Right atrium auricular region (tissue), 2 donors: ENCODE measurements around the gene PARD3B. TPM values are rescaled to one million over a fixed set of nuclear protein-coding genes. Genes with fewer than 3 reads are reported as not detected.
A peak's percentile ranks its signal among the peaks of the same experiment; 100 is the strongest.

Experiments used
- DNase-seq: peaks from one replicate; pipeline ENCODE4 v3.0.0-alpha.2; 2019; ENCODE audit warnings: low spot score
- H3K27ac ChIP-seq, 2 donors: fragments of 200-600 bp; sonication (generic); 1 replicate in 1 of 2; 2 replicates in 1 of 2; pipeline ENCODE4 v1.5.1; 2016 to 2019
- H3K27me3 ChIP-seq, 2 donors: fragments of 200-600 bp; sonication (generic); one replicate each; pipeline versions ENCODE4 v1.5.1 to v1.6.0; 2017 to 2019
- H3K36me3 ChIP-seq: fragments of 200-600 bp; sonication (generic); one replicate; pipeline ENCODE4 v1.5.1; 2016
- H3K4me1 ChIP-seq, 2 donors: fragments of 200-600 bp; sonication (generic); one replicate each; pipeline versions ENCODE4 v1.5.1 to v1.6.0; 2017 to 2019
- H3K4me3 ChIP-seq, 2 donors: fragments of 200-600 bp; sonication (generic); 1 replicate in 1 of 2; 2 replicates in 1 of 2; pipeline ENCODE4 v1.5.1; 2017 to 2019; ENCODE audit warnings: mild to moderate bottlenecking in 1 of 2, moderate library complexity in 1 of 2
- H3K9me3 ChIP-seq, 2 donors: fragments of 200-600 bp; sonication (generic); one replicate each; pipeline ENCODE4 v1.5.1; 2019
- total RNA-seq, 2 donors: library from RNA; depleted of rRNA; stranded (reverse); fragments of >200 nt; gene quantifications; one replicate each; pipeline ENCODE4 v1.1.0, GENCODE V29; 2016
- TF ChIP-seq, protein P1 (sequence below), 2 donors: fragments of 200-600 bp; sonication (generic); IDR thresholded peaks; one replicate each; pipeline ENCODE4 v1.5.1; 2019; ENCODE audit warnings: antibody characterized with exemption in 2 of 2

Gene PARD3B
- total RNA-seq, 2 donors from 2014 or later = 7.4 to 12.2 TPM

DNA sequence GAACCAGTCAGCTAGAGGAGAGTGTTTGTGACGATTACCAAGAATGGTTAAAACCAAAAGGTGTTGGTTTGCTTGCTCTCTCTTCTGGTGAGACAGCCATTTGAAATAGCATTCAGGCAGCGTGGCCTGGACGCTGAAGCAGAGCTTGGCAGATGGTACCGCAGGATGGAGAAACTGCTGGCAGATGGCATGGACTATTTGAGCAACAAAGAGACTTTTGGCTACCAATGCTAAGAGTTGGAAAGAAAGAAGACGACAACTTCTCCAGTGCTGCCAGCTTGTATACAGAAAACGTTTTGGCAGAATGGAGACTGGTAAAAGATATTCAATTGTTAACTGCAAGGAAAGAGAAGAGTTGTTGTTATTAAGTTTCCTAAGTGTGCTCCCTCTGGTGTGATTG lies 315.0 kb downstream of the PARD3B start:
- no peak overlapping the region for H3K27ac ChIP-seq
- TF ChIP-seq, protein P1, sequence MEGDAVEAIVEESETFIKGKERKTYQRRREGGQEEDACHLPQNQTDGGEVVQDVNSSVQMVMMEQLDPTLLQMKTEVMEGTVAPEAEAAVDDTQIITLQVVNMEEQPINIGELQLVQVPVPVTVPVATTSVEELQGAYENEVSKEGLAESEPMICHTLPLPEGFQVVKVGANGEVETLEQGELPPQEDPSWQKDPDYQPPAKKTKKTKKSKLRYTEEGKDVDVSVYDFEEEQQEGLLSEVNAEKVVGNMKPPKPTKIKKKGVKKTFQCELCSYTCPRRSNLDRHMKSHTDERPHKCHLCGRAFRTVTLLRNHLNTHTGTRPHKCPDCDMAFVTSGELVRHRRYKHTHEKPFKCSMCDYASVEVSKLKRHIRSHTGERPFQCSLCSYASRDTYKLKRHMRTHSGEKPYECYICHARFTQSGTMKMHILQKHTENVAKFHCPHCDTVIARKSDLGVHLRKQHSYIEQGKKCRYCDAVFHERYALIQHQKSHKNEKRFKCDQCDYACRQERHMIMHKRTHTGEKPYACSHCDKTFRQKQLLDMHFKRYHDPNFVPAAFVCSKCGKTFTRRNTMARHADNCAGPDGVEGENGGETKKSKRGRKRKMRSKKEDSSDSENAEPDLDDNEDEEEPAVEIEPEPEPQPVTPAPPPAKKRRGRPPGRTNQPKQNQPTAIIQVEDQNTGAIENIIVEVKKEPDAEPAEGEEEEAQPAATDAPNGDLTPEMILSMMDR (IDR thresholded peaks at IDR 0.05) = peak in 1 of 2 donors; percentile 18
- H3K4me3 ChIP-seq = no peak overlapping the region
- no peaks in the 10 kb centered on the region for H3K27me3 ChIP-seq
- H3K4me1 ChIP-seq = no peaks in the 10 kb centered on the region
- H3K9me3 ChIP-seq = no peaks in the 10 kb centered on the region
- no peaks in the 10 kb centered on the region for H3K36me3 ChIP-seq
- DNase-seq = no peak

DNA sequence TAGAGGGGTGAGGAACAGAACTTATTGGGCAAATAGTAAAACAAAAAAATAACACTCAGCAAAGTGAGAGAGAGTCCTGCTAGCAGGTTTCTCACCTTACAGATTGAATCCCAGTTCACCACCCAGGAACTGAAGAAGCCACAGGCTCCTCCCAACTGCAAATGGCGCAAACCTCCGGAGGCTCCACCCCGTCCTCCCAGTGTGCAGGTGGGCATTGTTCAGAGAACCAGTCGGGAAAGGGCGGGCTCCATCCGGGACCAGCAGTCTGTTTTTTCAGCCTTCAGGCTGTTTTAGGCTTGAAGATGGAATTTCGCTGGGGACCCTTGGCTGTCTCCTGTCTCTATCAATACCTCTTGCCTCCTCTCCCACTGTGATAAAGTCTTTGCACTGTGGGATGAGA lies 317.5 kb downstream of the PARD3B start:
- Histone ChIP-seq H3K4me1 (no peaks in the 10 kb centered on the region), H3K27me3 (no peaks in the 10 kb centered on the region), H3K9me3 (no peaks in the 10 kb centered on the region), H3K4me3 (no peak overlapping the region), H3K36me3 (no peaks in the 10 kb centered on the region), H3K27ac (no peak overlapping the region)
- DNase-seq = no peak
- TF ChIP-seq, protein P1 (IDR thresholded peaks at IDR 0.05) = no peak

DNA sequence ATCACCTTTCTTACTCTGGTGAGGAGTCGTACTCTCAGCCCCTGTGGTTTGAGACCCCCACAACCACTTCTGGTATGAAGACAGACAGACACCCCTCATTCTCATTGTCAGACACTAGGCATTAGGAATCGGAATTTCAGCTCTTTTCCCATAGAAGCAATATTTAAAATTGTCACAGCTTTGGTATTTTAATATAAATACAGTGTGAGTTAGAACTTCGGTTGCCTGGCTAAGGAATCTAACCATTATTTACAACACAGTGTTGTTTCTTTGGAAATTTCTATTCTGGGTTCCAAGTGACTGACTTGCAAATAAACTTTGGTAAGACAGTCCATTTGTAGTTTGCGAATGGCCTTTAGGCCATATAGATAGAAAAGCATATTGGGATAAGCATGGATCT lies 318.1 kb downstream of the PARD3B start:
- Histone ChIP-seq H3K27me3 (no peaks in the 10 kb centered on the region), H3K4me1 (no peaks in the 10 kb centered on the region), H3K36me3 (no peaks in the 10 kb centered on the region), H3K4me3 (no peak overlapping the region), H3K27ac (no peak overlapping the region), H3K9me3 (no peaks in the 10 kb centered on the region)
- TF ChIP-seq, protein P1 (IDR thresholded peaks at IDR 0.05) = no peak
- no peak for DNase-seq

DNA sequence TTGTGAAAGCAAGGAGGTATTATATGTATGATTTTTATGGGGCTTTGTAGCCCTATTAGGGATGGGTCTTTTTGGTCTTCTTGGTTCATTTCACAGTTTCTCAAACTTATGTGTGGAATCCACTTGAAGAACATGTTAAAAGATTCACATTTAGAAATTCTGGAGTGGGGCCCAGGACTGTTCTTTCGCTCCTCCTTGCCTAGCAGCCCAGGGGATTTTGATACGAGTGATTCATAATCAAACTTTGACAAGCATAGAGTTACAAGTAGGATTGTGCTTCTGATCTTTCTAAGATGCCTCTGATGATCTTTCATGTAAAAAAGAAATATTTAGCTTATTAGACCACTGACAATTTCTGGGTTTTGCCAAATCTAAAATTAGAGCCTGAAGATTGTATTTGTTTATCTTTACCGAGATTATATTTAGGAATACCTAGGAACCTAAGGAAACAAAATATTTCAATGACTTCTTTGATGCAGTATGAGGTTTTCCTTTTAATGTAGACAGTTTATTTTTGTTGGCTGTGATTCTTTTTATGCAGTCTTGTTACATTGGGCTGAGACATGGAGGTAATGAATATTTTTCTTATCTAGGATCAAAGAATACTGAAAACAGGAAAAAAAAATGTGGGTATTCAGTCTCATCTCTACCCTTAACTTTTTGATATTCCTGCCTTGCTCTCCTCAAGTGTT lies 324.0 kb downstream of the PARD3B start:
- H3K4me1 ChIP-seq = peaks cover 0 to 19% of the 10 kb centered on the region in 2 donors
- H3K4me3 ChIP-seq = no peak overlapping the region
- H3K27me3 ChIP-seq = no peaks in the 10 kb centered on the region
- no peaks in the 10 kb centered on the region for H3K36me3 ChIP-seq
- H3K27ac ChIP-seq = no peak overlapping the region
- no peaks in the 10 kb centered on the region for H3K9me3 ChIP-seq
- TF ChIP-seq, protein P1 (IDR thresholded peaks at IDR 0.05) = no peak
- DNase-seq = no peak

DNA sequence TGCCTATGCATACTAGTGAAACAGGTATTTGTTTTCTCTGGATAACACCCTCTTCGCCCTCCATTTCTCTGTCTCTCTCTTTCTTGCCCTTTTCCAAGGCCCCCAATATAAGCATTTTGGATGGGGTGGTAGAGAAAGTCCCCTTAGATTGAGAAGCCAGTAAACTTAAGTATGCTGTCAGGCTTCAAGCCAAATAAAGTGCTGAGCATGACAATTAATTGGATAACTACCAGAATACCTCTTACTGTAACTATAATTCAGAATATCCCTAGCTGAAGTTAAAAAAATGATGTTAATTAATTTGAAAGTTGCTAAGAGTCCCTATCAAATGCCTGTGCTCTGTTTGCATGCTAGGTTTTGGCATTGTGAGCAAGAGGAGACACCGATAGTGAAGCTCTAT lies 324.8 kb downstream of the PARD3B start:
- TF ChIP-seq, protein P1 (IDR thresholded peaks at IDR 0.05) = no peak
- peaks cover 0 to 19% of the 10 kb centered on the region in 2 donors for H3K4me1 ChIP-seq

More for the DNA sequence above, 324.8 kb downstream of the PARD3B start:
- Histone ChIP-seq H3K27me3 (no peaks in the 10 kb centered on the region), H3K9me3 (no peaks in the 10 kb centered on the region), H3K27ac (no peak overlapping the region), H3K4me3 (no peak overlapping the region), H3K36me3 (no peaks in the 10 kb centered on the region)
- no peak for DNase-seq
